Hindlimb muscle (tissue), 1 donor: ENCODE measurements around the gene DBNDD1. TPM values are rescaled to one million over a fixed set of nuclear protein-coding genes. Genes with fewer than 3 reads are reported as not detected.

Experiments used
- DNase-seq: peaks from one replicate; pipeline ENCODE4 v3.0.0-alpha.2; 2013
- polyA plus RNA-seq: library from polyadenylated mRNA; unstranded; fragments of 120-200 nt; gene quantifications from one replicate; pipeline ENCODE4 v1.2.1, GENCODE V29; 2013; ENCODE audit not compliant: insufficient read length

Gene DBNDD1
- polyA plus RNA-seq, 1 donor: 16.1 TPM

GRCh38 chr16:89958596-89958995 lies 60.7 kb downstream of the DBNDD1 start:
- DNase-seq: no peak

- DNase-seq: no peak
These were observed 61.2 kb downstream of the DBNDD1 start for GRCh38 chr16:89958068-89958467.

GRCh38 chr16:89957216-89957785 lies 62.0 kb downstream of the DBNDD1 start:
- DNase-seq: no peak

- no peak for DNase-seq
These were observed 62.6 kb downstream of the DBNDD1 start for GRCh38 chr16:89956505-89957215.

- no peak for DNase-seq
These were observed 64.1 kb downstream of the DBNDD1 start for GRCh38 chr16:89955001-89955685.

Other genes with a start within 250 kb of the DBNDD1 start
- gene FANCA, start 202.8 kb downstream of the DBNDD1 start, polyA plus RNA-seq: 16.6 TPM
- 3.1 TPM for gene SPIRE2, start 191.0 kb downstream of the DBNDD1 start, polyA plus RNA-seq
- 115 TPM for gene TCF25, start 145.9 kb downstream of the DBNDD1 start, polyA plus RNA-seq
- gene MC1R, start 100.6 kb downstream of the DBNDD1 start, polyA plus RNA-seq: 2.6 TPM
- gene TUBB3, start 96.1 kb downstream of the DBNDD1 start, polyA plus RNA-seq: 7.2 TPM
- 31.3 TPM for gene DEF8, start 70.7 kb downstream of the DBNDD1 start, polyA plus RNA-seq
- gene PRDM7, start 57.9 kb upstream of the DBNDD1 start, polyA plus RNA-seq: not detected